Activated naive CD8-positive, alpha-beta T cell treated with anti-CD3 and anti-CD28 coated beads, Interleukin-2, amount 50 U/mL, for 16 hours (primary cell): ENCODE data around the gene CLEC18B.
"Not testable (repeated sequence)": the region's sequence is repeated elsewhere in the genome, so short reads cannot be mapped to it uniquely, and the experiment has no call there.

Experiments used
- DNase-seq: peaks from one replicate; pipeline ENCODE4 v3.0.0-alpha.2; 2020; ENCODE audit warnings: low read depth, low spot score

Gene CLEC18B

DNA sequence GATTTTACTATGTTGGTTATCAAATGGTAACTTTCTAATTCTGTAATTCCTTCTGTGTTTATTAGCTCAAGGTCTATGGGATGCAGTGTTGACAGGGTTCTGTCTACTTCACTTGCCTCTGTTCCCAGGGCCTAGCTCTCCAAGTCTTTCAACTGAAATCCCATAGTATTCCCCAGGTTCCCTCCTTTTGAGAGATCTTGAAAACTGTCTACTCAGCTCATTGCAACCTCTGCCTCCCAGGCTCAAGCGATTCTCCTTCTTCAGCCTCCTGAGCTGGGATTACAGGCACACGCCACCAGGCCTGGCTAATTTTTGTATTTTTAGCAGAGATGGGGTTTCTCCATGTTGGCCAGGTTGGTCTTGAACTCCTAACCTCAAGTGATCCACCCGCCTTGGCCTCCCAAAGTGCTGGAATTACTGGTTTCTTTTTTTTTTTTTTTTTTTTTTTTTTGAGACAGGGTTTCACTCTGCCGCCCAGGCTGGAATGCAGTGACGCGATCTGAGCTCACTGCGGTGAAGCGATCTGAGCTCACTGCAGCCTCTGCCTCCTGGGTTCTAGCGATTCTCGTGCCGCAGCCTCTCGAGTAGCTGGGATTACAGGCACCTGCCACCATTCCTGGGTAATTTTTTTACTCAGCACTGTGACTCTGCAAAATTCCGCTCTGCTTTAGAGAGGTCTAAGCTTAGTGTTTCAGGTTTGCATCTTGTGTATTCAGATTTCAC is 22.5 kb upstream of the CLEC18B start:
- DNase-seq = not testable (repeated sequence)

DNA sequence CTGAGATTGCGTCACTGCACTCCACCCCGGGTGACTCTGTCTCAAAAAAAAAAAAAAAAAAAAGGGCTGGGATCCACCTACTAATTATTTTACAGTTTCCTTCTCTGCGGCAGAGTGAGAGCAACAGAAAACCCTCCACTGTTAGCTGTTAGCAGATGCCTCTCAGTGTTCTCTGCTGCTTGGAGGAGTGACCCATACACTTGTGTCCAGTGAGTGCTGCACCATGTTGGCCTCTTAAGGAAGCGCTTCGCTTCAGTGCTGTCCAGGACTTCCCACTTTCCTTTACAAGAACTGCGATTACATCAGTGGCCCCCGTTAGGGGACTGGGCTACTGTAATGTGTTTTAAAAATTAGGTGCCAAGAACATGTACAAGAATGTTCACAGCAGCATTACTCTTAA is 18.4 kb upstream of the CLEC18B start:
- no peak for DNase-seq

DNA sequence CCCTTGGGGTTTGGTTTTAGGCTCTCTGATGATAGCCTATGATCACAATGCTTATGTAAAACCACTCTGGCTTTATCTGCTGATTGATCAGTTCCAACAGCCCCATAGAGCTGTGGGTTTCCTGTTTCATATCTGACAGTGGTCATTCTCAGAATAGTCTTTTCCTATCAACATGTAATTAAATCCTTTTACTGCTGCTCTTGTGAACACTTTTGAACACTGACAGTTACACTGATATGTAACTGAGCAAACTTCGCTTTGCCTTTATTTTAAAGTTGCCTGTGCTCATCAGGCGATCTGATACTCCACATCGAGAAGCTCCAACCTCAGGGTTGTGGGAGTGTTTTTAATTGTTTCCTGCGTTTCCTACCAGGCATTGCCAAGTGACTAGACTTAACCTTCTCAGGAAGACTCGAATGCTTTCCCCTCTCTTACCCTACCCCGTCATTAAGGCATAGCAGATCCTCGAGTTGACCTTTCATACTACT is 17.3 kb upstream of the CLEC18B start:
- no peak for DNase-seq

DNA sequence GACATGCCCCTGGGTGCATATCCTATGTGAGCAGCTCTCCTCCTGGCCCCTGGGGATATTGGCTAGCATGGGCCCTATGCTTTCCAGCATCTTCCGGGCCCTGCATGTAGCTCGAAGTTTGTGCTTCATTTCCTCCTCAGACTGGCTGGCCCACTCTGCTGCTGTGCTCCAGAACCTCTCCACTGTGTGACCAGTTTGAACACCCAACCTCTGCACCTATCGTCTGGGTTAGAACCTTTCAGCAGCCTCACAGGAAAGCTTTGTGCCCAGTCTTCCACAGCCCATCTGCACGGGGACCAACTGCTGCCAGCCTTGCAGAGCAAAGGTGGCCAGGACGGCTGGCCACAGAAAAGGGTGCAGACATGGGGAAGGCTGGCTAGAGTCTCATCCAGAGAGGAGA is 10.2 kb upstream of the CLEC18B start:
- DNase-seq = no peak

DNA sequence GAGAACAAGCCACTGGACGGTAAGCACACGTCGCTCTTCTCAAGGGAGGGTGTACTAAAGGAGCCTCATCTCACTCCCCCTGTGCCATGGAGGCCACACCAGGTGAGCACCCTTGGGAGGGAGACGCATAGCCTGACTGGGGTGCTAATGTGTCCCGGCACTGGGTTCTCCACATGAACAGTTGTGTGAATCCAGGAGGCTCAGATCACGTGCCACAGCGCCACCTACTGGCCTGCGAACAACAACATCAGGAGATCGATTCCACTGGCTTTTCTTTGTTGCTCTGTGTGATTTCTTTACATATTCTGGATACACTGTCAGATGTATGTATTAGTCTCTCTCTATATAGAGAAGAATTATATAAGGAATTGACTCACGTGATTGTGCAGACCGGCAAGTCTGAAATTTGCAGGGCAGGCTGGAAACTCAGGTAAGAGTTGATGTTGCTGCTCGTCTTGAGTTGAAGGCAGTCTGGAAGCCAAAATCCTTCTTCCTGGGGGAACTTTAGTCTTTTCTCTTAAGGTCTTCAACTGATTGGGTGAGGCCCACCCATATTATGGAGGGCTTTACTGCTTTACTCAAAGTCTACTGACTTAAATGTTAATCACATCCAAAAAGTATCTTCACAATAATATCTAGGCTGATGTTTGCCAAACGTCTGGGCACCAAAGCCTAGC is 8.9 kb upstream of the CLEC18B start:
- DNase-seq = not testable (repeated sequence)

DNA sequence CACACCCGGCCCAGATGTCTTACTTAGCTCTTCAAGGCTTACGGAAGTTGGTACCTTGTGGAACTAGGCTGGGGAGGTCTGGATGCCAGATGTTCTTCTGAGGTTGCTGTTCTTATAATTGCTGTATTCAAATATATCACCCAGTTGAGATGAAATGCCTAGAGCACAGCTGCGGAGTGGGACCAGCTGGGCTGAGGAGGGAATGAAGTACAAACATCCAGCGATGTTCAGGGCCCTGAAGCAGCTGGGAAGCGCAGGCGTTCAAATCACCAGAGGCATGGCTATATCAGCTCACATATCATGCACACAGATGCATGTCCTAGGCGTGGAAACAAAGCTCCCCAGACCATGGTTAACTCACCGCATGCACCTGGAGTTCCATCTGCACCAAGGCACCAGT is 7.2 kb upstream of the CLEC18B start:
- DNase-seq = not testable (repeated sequence)

DNA sequence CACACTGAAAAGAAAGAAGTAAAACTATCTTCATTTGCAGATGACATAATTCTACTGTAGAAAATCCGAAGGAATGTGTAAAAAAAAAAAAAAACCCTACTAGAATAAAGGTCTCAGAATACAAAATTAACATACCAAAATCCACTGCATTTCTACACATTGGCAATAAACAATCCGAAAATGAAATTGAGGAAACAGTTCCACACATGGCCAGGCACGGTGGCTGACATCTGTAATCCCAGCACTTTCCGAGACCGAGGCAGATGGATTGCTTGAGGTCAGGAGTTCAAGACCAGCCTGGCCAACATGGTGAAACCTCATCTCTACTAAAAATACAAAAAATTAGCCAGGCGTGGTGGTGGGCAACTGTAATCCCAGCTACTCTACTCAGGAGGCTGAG is 4.5 kb upstream of the CLEC18B start:
- DNase-seq = not testable (repeated sequence)

DNA sequence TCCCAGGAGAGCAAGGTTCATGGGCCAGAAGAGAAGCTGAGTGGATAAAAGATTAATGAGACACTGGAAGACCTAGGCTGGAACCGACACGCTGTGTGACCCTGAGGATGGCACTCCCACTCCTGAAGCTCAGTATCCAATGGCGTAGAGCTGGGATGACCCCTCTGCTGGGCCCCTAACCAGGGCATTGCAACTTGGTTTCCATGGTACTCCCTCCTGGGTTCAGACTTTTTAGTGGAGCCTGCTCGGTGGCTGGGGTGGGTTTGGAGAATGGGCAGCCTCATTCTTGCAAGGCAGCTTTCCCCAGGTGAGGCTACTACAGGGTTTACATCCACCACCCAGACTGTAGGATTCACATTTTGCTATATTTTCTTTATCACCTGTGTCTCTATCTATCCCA is 2.4 kb upstream of the CLEC18B start:
- DNase-seq = not testable (repeated sequence)

DNA sequence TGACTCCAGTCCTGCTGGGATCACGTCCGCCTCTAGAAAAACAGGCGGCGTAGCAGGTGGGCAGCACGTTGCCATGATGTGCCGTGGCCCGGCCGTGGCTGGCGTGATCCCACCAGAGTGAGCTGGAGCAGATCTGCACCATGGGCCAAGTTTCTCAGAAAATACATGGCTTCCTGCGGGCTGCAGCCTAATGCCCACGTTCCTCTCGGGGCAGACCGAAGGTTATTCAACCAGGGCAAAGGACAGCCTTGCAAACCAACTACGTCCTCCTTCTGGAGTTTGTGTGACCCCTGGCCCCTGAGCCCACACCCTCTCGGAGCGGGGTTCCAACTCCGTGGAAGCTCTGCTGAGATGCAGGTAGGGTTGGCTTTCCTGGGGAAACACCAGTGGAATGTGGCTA is 808 bp upstream of the CLEC18B start:
- not testable (repeated sequence) for DNase-seq

DNA sequence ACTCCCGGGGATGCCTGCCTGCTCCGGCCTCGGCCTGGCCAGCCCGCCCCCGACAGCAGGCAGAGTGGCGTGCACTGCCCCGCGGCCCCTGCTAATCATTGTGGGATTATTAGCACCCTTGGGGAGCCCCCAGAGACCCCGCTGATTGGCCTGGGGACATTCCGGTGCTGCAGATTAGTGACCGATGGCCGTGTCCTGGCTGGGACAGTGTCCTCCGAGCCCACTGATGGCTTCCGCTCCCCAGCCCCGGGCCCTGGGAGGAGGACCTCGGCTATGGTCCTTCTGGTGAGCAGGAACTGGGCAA is 156 bp upstream of the CLEC18B start:
- not testable (repeated sequence) for DNase-seq

DNA sequence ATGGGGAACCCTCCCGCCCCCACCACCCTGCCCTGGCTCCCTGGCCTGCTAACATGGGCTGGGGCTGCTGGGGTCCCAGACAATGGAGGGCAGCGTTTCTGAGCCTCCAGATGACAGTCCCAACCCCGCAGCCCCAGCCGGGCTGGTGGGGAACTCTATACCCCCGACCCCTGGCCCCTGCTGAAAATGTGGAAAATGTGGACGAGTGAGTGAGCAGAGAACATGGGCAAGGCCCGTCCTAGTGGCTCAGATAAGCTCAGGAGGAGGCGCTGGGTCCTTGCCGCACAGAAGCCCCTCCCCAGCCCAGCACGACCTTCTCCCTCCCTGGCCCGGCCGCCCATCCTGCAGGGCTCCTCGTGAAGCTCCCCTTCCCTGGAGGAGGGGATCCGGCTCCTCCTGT is 1.5 kb downstream of the CLEC18B start:
- DNase-seq = not testable (repeated sequence)

DNA sequence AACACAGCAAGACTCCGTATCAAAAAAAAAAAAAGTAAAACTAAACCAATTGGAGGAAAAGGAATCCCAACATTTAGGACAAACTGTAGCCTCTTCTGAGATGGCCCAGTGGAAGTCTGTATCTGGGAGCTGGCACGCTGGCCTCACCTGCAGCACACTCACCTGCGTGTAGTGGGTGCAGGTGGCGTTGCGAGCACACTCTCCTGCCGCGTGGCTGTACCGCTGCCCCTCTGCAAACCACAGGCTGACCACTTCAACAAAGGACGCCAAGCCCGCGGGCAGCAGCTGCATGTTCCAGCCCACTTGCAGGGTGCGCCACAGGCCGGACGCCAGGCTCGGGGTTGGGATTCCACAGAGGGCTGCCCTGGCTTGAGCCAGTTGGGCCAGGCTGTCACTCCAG is 3.4 kb downstream of the CLEC18B start:
- DNase-seq = not testable (repeated sequence)

DNA sequence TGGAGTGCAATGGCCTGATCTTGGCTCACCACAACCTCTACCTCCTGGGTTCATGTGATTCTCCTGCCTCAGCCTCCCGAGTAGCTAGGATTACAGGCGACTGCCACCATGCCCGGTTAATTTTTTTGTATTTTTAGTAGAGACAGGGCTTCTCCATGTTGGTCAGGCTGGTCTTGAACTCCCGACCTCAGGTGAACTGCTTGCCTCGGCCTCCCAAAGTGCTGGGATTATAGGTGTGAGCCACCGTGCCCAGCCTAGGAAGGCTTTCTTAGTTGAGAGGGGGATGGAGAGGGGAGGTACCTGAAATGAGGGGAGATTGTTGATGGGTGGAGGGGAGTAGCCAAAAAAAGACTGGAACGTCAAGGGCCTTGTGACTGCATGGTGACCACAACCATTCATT is 7.4 kb downstream of the CLEC18B start:
- DNase-seq = not testable (repeated sequence)

DNA sequence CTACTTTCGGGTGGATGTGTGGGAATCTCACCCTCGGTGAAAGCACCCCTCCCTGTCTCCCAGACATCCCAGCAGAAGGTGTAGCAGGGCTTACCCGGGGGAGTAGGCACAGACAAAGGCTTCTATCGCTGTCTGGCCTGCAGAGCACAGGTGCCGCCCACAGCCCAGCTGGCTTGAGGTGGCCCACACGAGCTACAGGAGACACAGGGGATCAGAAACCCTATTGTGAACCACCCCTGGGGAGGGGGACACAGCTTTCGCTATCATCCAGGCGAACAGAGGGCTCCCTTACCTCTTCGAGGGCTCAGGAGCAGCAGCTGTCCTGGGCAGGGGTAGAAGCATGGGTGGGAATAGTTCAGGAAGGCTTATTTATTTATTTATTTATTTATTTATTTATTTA is 7.8 kb downstream of the CLEC18B start:
- not testable (repeated sequence) for DNase-seq

DNA sequence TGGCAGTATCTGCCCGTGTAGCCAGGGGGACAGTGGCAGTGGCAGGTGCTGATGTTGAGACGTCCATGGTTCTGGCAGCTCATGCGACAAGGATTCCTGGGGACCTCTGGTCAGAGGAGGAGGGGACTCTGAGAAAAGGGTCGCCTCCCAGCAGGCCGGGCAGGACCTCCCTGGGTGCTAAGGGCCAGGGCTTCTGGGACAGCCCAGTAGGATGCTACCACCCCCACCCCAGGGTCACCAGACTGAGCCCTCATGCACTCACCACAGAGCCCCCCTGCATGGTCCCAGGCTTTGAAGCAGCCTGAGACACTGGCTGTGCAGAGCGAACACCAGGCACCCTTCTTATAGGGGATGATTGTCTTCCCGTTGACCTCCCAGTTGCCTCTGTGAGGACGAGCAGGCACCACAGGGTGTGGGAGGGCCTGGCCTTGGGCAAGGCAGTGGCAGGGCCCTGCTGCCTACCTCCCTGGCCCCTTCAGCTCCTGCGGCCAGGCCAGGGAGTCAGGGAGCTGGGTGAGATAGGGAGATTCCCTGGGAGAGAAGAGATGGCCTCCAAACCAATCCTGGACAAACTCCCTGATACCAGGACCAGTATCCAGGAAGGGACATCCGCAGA is 8.4 kb downstream of the CLEC18B start:
- not testable (repeated sequence) for DNase-seq

DNA sequence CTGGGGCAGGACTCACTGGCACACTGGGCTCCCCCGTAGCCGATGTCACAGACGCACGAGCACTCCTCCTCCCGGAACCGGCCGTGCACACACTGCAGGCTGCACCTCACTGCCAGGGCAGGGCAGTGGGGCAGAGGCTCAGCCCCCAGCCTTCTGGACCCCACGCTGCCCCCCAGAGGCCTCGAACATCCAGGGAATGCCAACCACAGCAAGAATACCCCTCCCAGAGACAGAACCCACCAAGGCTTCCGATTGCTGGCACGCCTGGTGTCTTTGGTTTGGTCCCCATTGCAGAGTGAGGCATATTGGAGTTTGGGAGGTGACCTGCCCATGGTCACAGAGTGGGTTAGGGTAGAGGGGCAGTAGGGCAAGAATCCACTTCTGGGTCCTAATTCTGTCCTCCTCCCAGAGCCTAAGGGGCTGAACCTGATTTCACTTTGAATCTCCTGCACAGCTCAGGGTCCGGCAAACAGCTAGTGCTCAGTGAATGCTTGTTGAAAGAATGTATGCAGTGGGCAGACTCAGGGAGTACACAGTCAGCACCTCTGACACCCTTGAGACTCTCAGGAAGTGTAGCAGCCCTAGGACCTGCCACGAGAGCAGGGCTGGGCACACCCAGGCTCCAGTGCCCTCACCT is 9.0 kb downstream of the CLEC18B start:
- DNase-seq = not testable (repeated sequence)

DNA sequence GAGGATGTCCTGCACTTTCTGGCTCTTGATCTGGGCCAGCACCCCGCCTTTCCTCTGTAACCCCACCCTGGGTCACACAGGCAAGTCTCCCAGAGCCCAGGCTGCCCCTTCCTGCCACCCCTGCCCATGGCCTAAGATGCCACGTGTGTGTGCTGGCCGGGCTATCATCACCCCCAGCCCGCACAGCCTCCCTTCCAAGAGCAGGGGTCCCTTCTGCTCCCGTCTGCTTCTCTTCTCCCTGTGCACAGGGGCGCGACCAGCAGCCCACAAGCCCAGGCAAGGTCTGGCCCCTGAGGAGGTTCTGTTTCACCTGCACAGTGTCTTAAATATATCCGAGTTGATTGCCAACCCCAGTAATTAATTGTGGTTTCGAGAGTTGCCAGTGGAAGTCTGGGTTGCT is 10.3 kb downstream of the CLEC18B start:
- DNase-seq = not testable (repeated sequence)

DNA sequence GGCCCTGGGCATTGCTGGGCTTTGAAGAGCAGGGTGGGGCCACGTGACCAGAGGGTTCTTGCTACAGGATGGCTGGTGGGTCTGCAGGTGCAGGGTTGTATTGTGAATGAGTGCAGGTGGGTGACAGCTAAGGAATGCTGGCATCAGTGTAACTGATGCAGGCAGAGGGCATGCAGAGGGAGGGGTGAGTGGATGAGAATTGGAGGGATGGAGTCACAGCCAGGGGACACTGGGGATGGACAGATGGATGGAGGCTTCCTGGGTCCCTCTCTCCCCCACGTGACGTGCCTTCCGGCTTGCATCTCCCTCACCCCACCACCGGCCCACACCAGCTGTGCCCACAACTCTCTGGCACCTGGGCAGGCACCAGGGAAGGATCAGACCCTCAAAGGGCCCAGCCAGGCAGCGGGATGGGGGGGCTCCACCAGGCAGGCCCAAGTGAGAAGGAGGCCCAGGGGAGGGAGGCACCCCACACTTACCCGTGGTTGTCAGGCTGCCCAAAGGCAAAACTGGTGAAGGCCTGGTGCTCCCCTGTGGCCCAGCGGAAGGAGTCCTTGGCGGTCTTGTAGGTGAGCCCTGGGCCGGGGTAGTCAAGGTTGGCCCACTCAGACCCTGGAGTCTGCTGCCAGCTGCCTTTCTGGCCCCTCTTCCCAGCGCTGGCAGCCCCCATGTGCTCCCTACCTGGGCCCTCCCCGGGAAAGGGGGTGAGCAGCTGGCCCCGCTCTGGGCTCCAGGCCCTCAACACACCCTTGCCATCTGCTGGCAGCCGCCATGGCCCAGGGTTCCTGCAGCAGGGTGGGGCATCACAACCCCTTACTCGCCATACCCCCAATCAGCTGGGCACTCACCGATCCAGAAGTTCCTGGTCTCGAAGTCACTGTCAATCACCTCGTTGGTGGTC is 11.0 kb downstream of the CLEC18B start:
- not testable (repeated sequence) for DNase-seq

DNA sequence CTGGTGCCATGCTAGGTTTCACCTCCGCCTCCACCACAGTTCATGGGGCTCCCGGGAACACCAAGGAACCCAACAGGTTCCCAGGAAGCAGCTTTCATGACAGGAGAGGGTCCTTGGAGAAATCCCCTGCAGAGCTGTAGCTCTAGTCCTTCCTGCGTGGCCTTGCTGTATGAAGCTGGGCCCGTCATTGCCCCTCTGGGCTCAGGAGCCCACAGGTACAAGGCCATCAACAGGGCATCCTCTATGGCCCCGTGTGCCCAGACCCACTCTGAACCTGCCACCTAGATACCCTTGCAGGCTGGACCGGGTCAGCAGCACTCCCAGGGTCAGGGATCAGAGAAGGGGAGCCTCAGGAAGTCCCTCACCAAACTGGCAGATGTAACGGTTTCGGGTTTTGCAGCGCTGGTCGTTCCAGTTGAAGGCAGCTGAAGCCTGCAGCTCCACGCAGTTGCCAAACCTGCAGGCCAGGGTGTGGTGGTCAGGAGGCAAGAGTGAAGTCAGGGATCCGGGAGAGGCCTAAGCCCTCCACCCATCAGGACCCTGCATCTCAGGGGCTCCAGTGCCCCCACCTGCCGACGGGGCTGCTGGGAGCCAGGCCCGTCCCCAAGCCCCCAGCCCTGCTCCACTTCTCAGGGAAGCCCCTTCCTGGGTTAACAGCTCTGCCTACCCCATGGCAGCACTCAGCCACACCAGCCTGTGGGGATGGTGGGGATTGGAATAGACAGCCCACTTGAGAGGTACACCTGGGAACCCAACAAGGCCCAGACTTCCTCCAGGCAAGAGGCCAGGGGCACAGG is 11.9 kb downstream of the CLEC18B start:
- not testable (repeated sequence) for DNase-seq

DNA sequence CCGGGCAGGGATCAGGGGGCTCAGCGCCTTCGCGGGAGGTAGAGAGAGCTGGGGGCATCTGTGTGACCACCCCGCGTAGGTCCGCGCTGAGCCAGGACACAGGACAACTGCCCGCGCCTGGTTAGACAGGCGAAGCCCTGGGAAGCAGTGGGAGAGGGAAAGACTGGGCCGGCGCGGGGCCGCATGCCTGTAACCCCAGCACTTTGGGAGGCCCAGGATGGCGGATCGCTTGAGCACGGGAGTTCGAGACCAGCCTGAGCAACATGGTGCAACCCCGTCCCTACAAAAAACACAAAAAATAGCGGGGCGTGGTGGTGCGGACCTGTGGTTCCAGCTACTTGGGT is 13.9 kb downstream of the CLEC18B start:
- DNase-seq = not testable (repeated sequence)
